H1 (cell line): ENCODE results near the gene PTCRA. TPM values are rescaled to one million over a fixed set of nuclear protein-coding genes. Genes with fewer than 3 reads are reported as not detected.

ENCODE experiments used
- CTCF ChIA-PET: fragments of 300-600 bp; sonication (Branson Sonifier 250); formaldehyde crosslinking; loops from one replicate; lab custom pipeline; 2021; ENCODE audit not compliant: partially characterized antibody; lab: Charles Lee
- POLR2A ChIA-PET: fragments of 300-600 bp; sonication (Branson Sonifier 250); formaldehyde crosslinking; loops from one replicate; lab custom pipeline; 2021; ENCODE audit warnings: inconsistent platforms; ENCODE audit not compliant: partially characterized antibody; lab: Charles Lee
- DNase-seq, 2 experiments: peaks; one replicate each; pipeline versions ENCODE4 v3.0.0 to v3.0.0-alpha.2; 2010 to 2022; ENCODE audit warnings: low spot score in 2 of 2, low read depth in 1 of 2, mixed read lengths in 1 of 2
- FAIRE-seq: peaks from 2 replicates; lab custom pipeline; 2011; peaks lifted over from hg19 to GRCh38; lab: Jason Lieb, UNC
- H2AFZ ChIP-seq: 2 replicates; pipeline ENCODE4 v1.8.1; 2012; ENCODE audit warnings: low read length, inconsistent platforms
- H2AK5ac ChIP-seq: 2 replicates; pipeline ENCODE4 v1.6.1; 2013; ENCODE audit warnings: low read depth, low read length
- H2BK120ac ChIP-seq: replicated peaks from 2 replicates; pipeline ENCODE3; 2013; ENCODE audit warnings: low read depth, low read length, inconsistent platforms
- H2BK12ac ChIP-seq: 2 replicates; pipeline ENCODE4 v1.6.1; 2013; ENCODE audit warnings: low read depth, low read length
- H2BK15ac ChIP-seq: 2 replicates; pipeline ENCODE4 v1.6.1; 2013; ENCODE audit warnings: low read length
- H2BK20ac ChIP-seq: 2 replicates; pipeline ENCODE4 v1.6.1; 2013; ENCODE audit warnings: low read length
- H2BK5ac ChIP-seq: 2 replicates; pipeline ENCODE4 v1.6.1; 2013; ENCODE audit warnings: low read depth, low read length
- H3K14ac ChIP-seq: 2 replicates; pipeline ENCODE4 v1.6.1; 2013; ENCODE audit warnings: inconsistent platforms; ENCODE audit not compliant: insufficient read length
- H3K18ac ChIP-seq: 2 replicates; pipeline ENCODE4 v1.6.1; 2013; ENCODE audit warnings: low read length; ENCODE audit errors: extremely low read depth
- H3K23ac ChIP-seq: 2 replicates; pipeline ENCODE4 v1.6.1; 2013; ENCODE audit warnings: inconsistent platforms; ENCODE audit not compliant: insufficient read length
- H3K23me2 ChIP-seq: 2 replicates; pipeline ENCODE4 v1.6.1; 2013; ENCODE audit warnings: low read depth, low read length
- H3K27ac ChIP-seq: 2 replicates; pipeline ENCODE4 v1.6.1; 2011; ENCODE audit warnings: low read depth, low read length, inconsistent platforms
- H3K27me3 ChIP-seq, 4 experiments: replicated peaks in 1 of 4; 1 replicate in 1 of 4; 2 replicates in 3 of 4; pipeline versions ENCODE4 v1.6.1 to v1.8.1; 2011 to 2013; ENCODE audit warnings: low read length in 3 of 4, mild to moderate bottlenecking in 3 of 4, inconsistent platforms in 2 of 4, mixed read lengths in 2 of 4, moderate library complexity in 1 of 4; ENCODE audit not compliant: control insufficient read depth in 3 of 4, insufficient read depth in 3 of 4; ENCODE audit errors: extremely low read depth in 1 of 4
- H3K36me3 ChIP-seq, 4 experiments: 2 replicates each; pipeline versions ENCODE4 v1.6.1 to v1.8.1; 2011 to 2013; ENCODE audit warnings: mild to moderate bottlenecking in 4 of 4, low read length in 3 of 4, moderate library complexity in 2 of 4, control low read depth in 1 of 4, inconsistent platforms in 1 of 4; ENCODE audit not compliant: insufficient read depth in 4 of 4, control insufficient read depth in 2 of 4
- H3K4ac ChIP-seq: replicated peaks from 2 replicates; pipeline ENCODE3; 2013; ENCODE audit warnings: low read length, low read depth, mixed read lengths, inconsistent platforms; ENCODE audit not compliant: insufficient read length
- H3K4me1 ChIP-seq, 4 experiments: replicated peaks in 1 of 4; 1 replicate in 1 of 4; 2 replicates in 3 of 4; pipeline versions ENCODE4 v1.6.1 to v1.8.1; 2011 to 2013; ENCODE audit warnings: low read length in 3 of 4, inconsistent platforms in 2 of 4, mixed read lengths in 1 of 4; ENCODE audit not compliant: insufficient read depth in 4 of 4, control insufficient read depth in 3 of 4
- H3K4me2 ChIP-seq, 2 experiments: 2 replicates each; pipeline versions ENCODE4 v1.6.1 to v1.8.1; 2011 to 2013; ENCODE audit warnings: low read depth in 2 of 2, low read length in 2 of 2, control low read depth in 1 of 2, inconsistent platforms in 1 of 2, mild to moderate bottlenecking in 1 of 2; ENCODE audit not compliant: insufficient read depth in 1 of 2
- H3K4me3 ChIP-seq, 4 experiments: fragments of 200-600, 300-600 bp in 1 of 4; sonication (generic), shearing (Covaris generic), sonication (Bioruptor Twin) in 1 of 4; 2 replicates each; pipeline versions ENCODE4 v1.5.1 to v1.8.1; 2011 to 2016; ENCODE audit warnings: low read length in 4 of 4, low read depth in 3 of 4, control low read depth in 2 of 4, inconsistent platforms in 2 of 4, mild to moderate bottlenecking in 2 of 4, mixed read lengths in 1 of 4, moderate library complexity in 1 of 4; ENCODE audit not compliant: insufficient read depth in 2 of 4; ENCODE audit errors: extremely low read depth in 1 of 4
- H3K56ac ChIP-seq: replicated peaks from 2 replicates; pipeline ENCODE3; 2013; ENCODE audit warnings: low read depth, mild to moderate bottlenecking, mixed read lengths, low read length, inconsistent platforms; ENCODE audit not compliant: insufficient read length
- H3K79me1 ChIP-seq: 2 replicates; pipeline ENCODE4 v1.6.1; 2013; ENCODE audit warnings: low read depth, low read length, control low read depth
- H3K79me2 ChIP-seq, 2 experiments: 2 replicates each; pipeline versions ENCODE4 v1.6.1 to v1.8.1; 2012 to 2013; ENCODE audit warnings: low read length in 2 of 2, mild to moderate bottlenecking in 2 of 2, inconsistent platforms in 1 of 2; ENCODE audit not compliant: insufficient read depth in 2 of 2, control insufficient read depth in 1 of 2
- H3K9ac ChIP-seq, 4 experiments: replicated peaks in 1 of 4; 1 replicate in 1 of 4; 2 replicates in 3 of 4; pipeline versions ENCODE4 v1.6.1 to v1.8.1; 2011 to 2013; ENCODE audit warnings: low read depth in 3 of 4, low read length in 3 of 4, control low read depth in 2 of 4, mild to moderate bottlenecking in 2 of 4, moderate library complexity in 2 of 4, inconsistent platforms in 1 of 4; ENCODE audit errors: extremely low read depth in 1 of 4
- H3K9me3 ChIP-seq, 2 experiments: 2 replicates each; pipeline versions ENCODE4 v1.6.1 to v1.8.1; 2012 to 2013; ENCODE audit warnings: mild to moderate bottlenecking in 2 of 2, moderate library complexity in 2 of 2, control low read depth in 1 of 2, inconsistent platforms in 1 of 2, low read depth in 1 of 2, low read length in 1 of 2, mixed read lengths in 1 of 2; ENCODE audit not compliant: insufficient read depth in 2 of 2
- H4K20me1 ChIP-seq, 2 experiments: replicated peaks in 1 of 2; 2 replicates each; pipeline versions ENCODE3 to v1.8.1; 2011 to 2013; ENCODE audit warnings: inconsistent platforms in 2 of 2, low read length in 2 of 2, mild to moderate bottlenecking in 1 of 2; ENCODE audit not compliant: insufficient read depth in 2 of 2, control insufficient read depth in 1 of 2
- H4K5ac ChIP-seq: 2 replicates; pipeline ENCODE4 v1.6.1; 2013; ENCODE audit warnings: low read length, low read depth, mixed read lengths, inconsistent platforms; ENCODE audit not compliant: insufficient read length
- H4K8ac ChIP-seq: 2 replicates; pipeline ENCODE4 v1.8.0; 2013; ENCODE audit warnings: mild to moderate bottlenecking, moderate library complexity, low read length, inconsistent platforms; ENCODE audit not compliant: insufficient read depth; ENCODE audit errors: extremely low read depth
- H4K91ac ChIP-seq: replicated peaks from 2 replicates; pipeline ENCODE3; 2013; ENCODE audit warnings: low read length, mixed read lengths, inconsistent platforms; ENCODE audit not compliant: insufficient read length
- ASH2L ChIP-seq: fragments of 200-600, 300-600 bp; sonication (generic); IDR thresholded peaks from one replicate; pipeline ENCODE4 v1.7.1; 2017; ENCODE audit warnings: low read length
- CHD2 ChIP-seq: IDR thresholded peaks from 2 replicates; pipeline ENCODE4 v1.6.1; 2012; ENCODE audit warnings: low read length, improper control_type of control experiment
- NRF1 ChIP-seq: IDR thresholded peaks from 2 replicates; pipeline ENCODE4 v1.6.1; 2011; ENCODE audit warnings: mild to moderate bottlenecking, low read depth, low read length, improper control_type of control experiment
- WGBS, 2 experiments: shearing (Covaris generic) in 1 of 2; methylation state at CpG; one replicate each; pipeline versions ENCODE4 v1.1.6 to v1.1.7; 2013 to 2015; ENCODE audit warnings: low lambda C conversion rate in 2 of 2, mixed read lengths in 2 of 2, inconsistent platforms in 1 of 2, low coverage in 1 of 2, missing lambda C conversion rate in 1 of 2; ENCODE audit not compliant: insufficient replicate concordance in 2 of 2, insufficient coverage in 1 of 2, insufficient read length in 1 of 2; ENCODE audit errors: extremely low coverage in 1 of 2, missing lambda C conversion rate in 1 of 2; 5-methylcytosine and 5-hydroxymethylcytosine counted together
- polyA plus RNA-seq, 7 experiments: library from polyadenylated mRNA; depleted of rRNA in 3 of 7; stranded (reverse) in 5 of 7; unstranded in 2 of 7; fragments of >200 nt in 5 of 7; fragments of 200-250 nt in 2 of 7; gene quantifications; 1 replicate in 5 of 7; 2 replicates in 1 of 7; 4 replicates in 1 of 7; pipeline versions ENCODE4 v1.2.1 to v1.2.3, GENCODE V29; 2011 to 2013; ENCODE audit warnings: missing spikeins in 2 of 7, mixed read lengths in 2 of 7
- total RNA-seq: library from RNA; stranded (reverse); fragmentation: NEBNext Ultra II Directional; extraction: Animal tissue kit (Norgen Biotek cat#: 25700); gene quantifications from 2 replicates; pipeline ENCODE4 v1.2.1, GENCODE V29; 2021

PTCRA gene
- total and polyA plus RNA-seq, 2 of the 8 experiments (the other 6 are each of a cell fraction or from before 2014, with no cell fraction given), result not detected

- H2AFZ ChIP-seq, result no peak overlapping the region
- TF ChIP-seq NRF1 (no peak), ASH2L (no peak), CHD2 (no peak)
- WGBS, 2 experiments, result 88% methylated on average over 4 of the region's 4 CpGs; no CpG with 5 or more reads in 1 of the 2 experiments
- no peak overlapping the region for H3K18ac ChIP-seq
- H2BK12ac ChIP-seq, result no peak overlapping the region
- no peak for DNase-seq
- H3K27ac ChIP-seq, result no peak overlapping the region
- no peak overlapping the region for H4K91ac ChIP-seq
- H3K9ac ChIP-seq, result no peak overlapping the region
- H4K5ac ChIP-seq, result no peak overlapping the region
- H4K8ac ChIP-seq, result no peak overlapping the region
- no peak overlapping the region for H2BK20ac ChIP-seq
- H3K23me2 ChIP-seq, result peaks cover 2% of the 10 kb centered on the region; the same call in 1 of the 2 replicates
- H4K20me1 ChIP-seq, result no peaks in the 10 kb centered on the region
- no peak overlapping the region for H3K23ac ChIP-seq
- CTCF ChIA-PET, result interaction anchor here (0.6 to 4.5 kb wide), 10 partner anchors 10 to 736 kb away, joined by 3 to 18 read pairs (median 3); partner anchors contain the start of genes CNPY3 and GNMT
- FAIRE-seq, result no peak
- no peak overlapping the region for H3K4ac ChIP-seq
- H3K4me2 ChIP-seq, result no peak overlapping the region
- no peak overlapping the region for H3K14ac ChIP-seq
- no peak overlapping the region for H2BK120ac ChIP-seq
- H3K27me3 ChIP-seq, result no peaks in the 10 kb centered on the region
- H3K79me2 ChIP-seq, result no peaks in the 10 kb centered on the region
- 0 out of 7 replicates have a peak, but pooled peaks cover 0 to 1% (median 0%) of the 10 kb centered on the region in 4 experiments for H3K4me1 ChIP-seq
- H2AK5ac ChIP-seq, result no peak overlapping the region
- POLR2A ChIA-PET, result interaction anchor here (0.6 to 7.4 kb wide), 5 partner anchors 13 to 778 kb away, joined by 3 to 81 read pairs (median 3); partner anchors contain the start of genes CNPY3, PPP2R5D and RRP36
- H2BK15ac ChIP-seq, result no peak overlapping the region
- H3K4me3 ChIP-seq, result no peak overlapping the region
- no peak overlapping the region for H3K56ac ChIP-seq
- no peak overlapping the region for H2BK5ac ChIP-seq
- no peaks in the 10 kb centered on the region for H3K36me3 ChIP-seq
- no peaks in the 10 kb centered on the region for H3K9me3 ChIP-seq
- no peaks in the 10 kb centered on the region for H3K79me1 ChIP-seq
Observed at GRCh38 chr6:42914546-42914945, 1.3 kb upstream of the PTCRA start.
